Measurements from ENCODE around the gene GPR183. TPM values are rescaled to one million over a fixed set of nuclear protein-coding genes. Genes with fewer than 3 reads are reported as not detected.

The GPR183 gene
- total RNA-seq, 4 donors from 2014 or later, result 3.0 to 14.6 (median 6.5) TPM

GRCh38 chr13:99268822-99269221, 38.4 kb downstream of the GPR183 start:
- intact Hi-C loops (cut with DNase I; ENCODE audit: low total_unique reads), result loop anchor here (5.0 kb wide), 1 partner anchor 92 kb away; no protein-coding TSS in a partner anchor
- in situ Hi-C loops (cut with MboI; ENCODE audit: low pct_ligation_motif_present in 1 of 4, low pct_unique_long_range_greater_than_20kb in 1 of 4, low sequenced_read_pairs in 3 of 4), result loop anchor here in 1 of 4 donors (5.0 to 10.0 kb wide), 2 partner anchors 94 to 168 kb away; no protein-coding TSS in a partner anchor
- H3K4me1 ChIP-seq, result peaks cover 0 to 8% (median 0%) of the 10 kb centered on the region in 4 donors
- no peak for DNase-seq
- WGBS, 2 donors (ENCODE audit: low coverage in 1 of 2), result 95 to 96% methylated on average over 3 of the region's 3 CpGs
- no peaks in the 10 kb centered on the region for H3K36me3 ChIP-seq
- TF ChIP-seq POLR2AphosphoS5 (IDR thresholded peaks at IDR 0.05), result no peak
- TF ChIP-seq EP300 (IDR thresholded peaks at IDR 0.05; ENCODE audit: low read depth), result no peak
- TF ChIP-seq POLR2A (IDR thresholded peaks at IDR 0.05), result no peak
- H3K9me3 ChIP-seq, result peaks cover 0 to 10% of the 10 kb centered on the region in 2 donors
- no peak overlapping the region for H3K27ac ChIP-seq
- H3K4me3 ChIP-seq, result no peak overlapping the region
- no peaks in the 10 kb centered on the region for H3K27me3 ChIP-seq

- intact Hi-C loops (cut with DNase I; ENCODE audit: low total_unique reads), result loop anchor here (5.0 kb wide), 1 partner anchor 91 kb away; no protein-coding TSS in a partner anchor
- Histone ChIP-seq H3K4me1 (peaks cover 0 to 11% (median under 1%) of the 10 kb centered on the region in 4 donors), H3K36me3 (no peaks in the 10 kb centered on the region), H3K4me3 (no peak overlapping the region), H3K27ac (no peak overlapping the region), H3K9me3 (peaks cover 0 to 10% of the 10 kb centered on the region in 2 donors), H3K27me3 (no peaks in the 10 kb centered on the region)
- 91 to 92% methylated on average over 2 to 4 of the region's 4 CpGs for WGBS, 2 donors (ENCODE audit: low coverage in 1 of 2)
- in situ Hi-C loops (cut with MboI; ENCODE audit: low pct_ligation_motif_present in 1 of 4, low pct_unique_long_range_greater_than_20kb in 1 of 4, low sequenced_read_pairs in 3 of 4), result loop anchor here in 1 of 4 donors (5.0 to 10.0 kb wide), 2 partner anchors 93 to 169 kb away; no protein-coding TSS in a partner anchor
- no peak for DNase-seq
- TF ChIP-seq POLR2AphosphoS5 (IDR thresholded peaks at IDR 0.05) (no peak), CTCF (IDR thresholded peaks at IDR 0.05) (no peak), EP300 (IDR thresholded peaks at IDR 0.05; ENCODE audit: low read depth) (no peak), POLR2A (IDR thresholded peaks at IDR 0.05) (no peak)
These were observed 39.3 kb downstream of the GPR183 start for GRCh38 chr13:99267927-99268326.

GRCh38 chr13:99266827-99267226, 40.4 kb downstream of the GPR183 start:
- 83 to 84% methylated on average over 1 to 6 of the region's 6 CpGs for WGBS, 2 donors (ENCODE audit: low coverage in 1 of 2)
- Histone ChIP-seq H3K36me3 (no peaks in the 10 kb centered on the region), H3K27ac (no peak overlapping the region), H3K4me3 (no peak overlapping the region), H3K9me3 (peaks cover 0 to 3% of the 10 kb centered on the region in 2 donors), H3K4me1 (peaks cover 0 to 14% (median 1%) of the 10 kb centered on the region in 4 donors), H3K27me3 (no peaks in the 10 kb centered on the region)
- intact Hi-C loops (cut with DNase I; ENCODE audit: low total_unique reads), result loop anchor here (5.0 kb wide), 1 partner anchor 90 kb away; no protein-coding TSS in a partner anchor
- in situ Hi-C loops (cut with MboI; ENCODE audit: low pct_ligation_motif_present in 1 of 4, low pct_unique_long_range_greater_than_20kb in 1 of 4, low sequenced_read_pairs in 3 of 4), result loop anchor here in 1 of 4 donors (5.0 to 10.0 kb wide), 2 partner anchors 92 to 170 kb away; no protein-coding TSS in a partner anchor
- no peak for TF ChIP-seq POLR2AphosphoS5 (IDR thresholded peaks at IDR 0.05)
- TF ChIP-seq CTCF (IDR thresholded peaks at IDR 0.05), result no peak
- TF ChIP-seq POLR2A (IDR thresholded peaks at IDR 0.05), result no peak
- TF ChIP-seq EP300 (IDR thresholded peaks at IDR 0.05; ENCODE audit: low read depth), result no peak
- no peak for DNase-seq

- no peak overlapping the region for H3K4me3 ChIP-seq
- H3K27ac ChIP-seq, result no peak overlapping the region
- H3K9me3 ChIP-seq, result no peaks in the 10 kb centered on the region
- H3K27me3 ChIP-seq, result no peaks in the 10 kb centered on the region
- 26 to 35% methylated on average over 3 of the region's 3 CpGs for WGBS, 2 donors (ENCODE audit: low coverage in 1 of 2)
- in situ Hi-C loops (cut with MboI; ENCODE audit: low pct_ligation_motif_present in 1 of 4, low pct_unique_long_range_greater_than_20kb in 1 of 4, low sequenced_read_pairs in 3 of 4), result loop anchor here in 1 of 4 donors (5.0 to 10.0 kb wide), 2 partner anchors 91 to 171 kb away; no protein-coding TSS in a partner anchor
- TF ChIP-seq CTCF (IDR thresholded peaks at IDR 0.05), result peak; percentile 51 to 74 (median 62)
- TF ChIP-seq POLR2A (IDR thresholded peaks at IDR 0.05), result no peak
- H3K4me1 ChIP-seq, result peaks cover 0 to 14% (median 1%) of the 10 kb centered on the region in 4 donors
- no peak for DNase-seq
- intact Hi-C loops (cut with DNase I; ENCODE audit: low total_unique reads), result loop anchor here (5.0 kb wide), 1 partner anchor 89 kb away; no protein-coding TSS in a partner anchor
- H3K36me3 ChIP-seq, result no peaks in the 10 kb centered on the region
These were observed 41.3 kb downstream of the GPR183 start for GRCh38 chr13:99265821-99266426.

All from transverse colon (tissue), 4 donors.